NCI-H128 (cell line): ENCODE measurements around the gene MAP2.

Experiments used
- DNase-seq: peaks from one replicate; lab custom pipeline; 2025; ENCODE audit not compliant: unreplicated experiment; lab: John Stamatoyannopoulos, UW

Gene MAP2, protein sequence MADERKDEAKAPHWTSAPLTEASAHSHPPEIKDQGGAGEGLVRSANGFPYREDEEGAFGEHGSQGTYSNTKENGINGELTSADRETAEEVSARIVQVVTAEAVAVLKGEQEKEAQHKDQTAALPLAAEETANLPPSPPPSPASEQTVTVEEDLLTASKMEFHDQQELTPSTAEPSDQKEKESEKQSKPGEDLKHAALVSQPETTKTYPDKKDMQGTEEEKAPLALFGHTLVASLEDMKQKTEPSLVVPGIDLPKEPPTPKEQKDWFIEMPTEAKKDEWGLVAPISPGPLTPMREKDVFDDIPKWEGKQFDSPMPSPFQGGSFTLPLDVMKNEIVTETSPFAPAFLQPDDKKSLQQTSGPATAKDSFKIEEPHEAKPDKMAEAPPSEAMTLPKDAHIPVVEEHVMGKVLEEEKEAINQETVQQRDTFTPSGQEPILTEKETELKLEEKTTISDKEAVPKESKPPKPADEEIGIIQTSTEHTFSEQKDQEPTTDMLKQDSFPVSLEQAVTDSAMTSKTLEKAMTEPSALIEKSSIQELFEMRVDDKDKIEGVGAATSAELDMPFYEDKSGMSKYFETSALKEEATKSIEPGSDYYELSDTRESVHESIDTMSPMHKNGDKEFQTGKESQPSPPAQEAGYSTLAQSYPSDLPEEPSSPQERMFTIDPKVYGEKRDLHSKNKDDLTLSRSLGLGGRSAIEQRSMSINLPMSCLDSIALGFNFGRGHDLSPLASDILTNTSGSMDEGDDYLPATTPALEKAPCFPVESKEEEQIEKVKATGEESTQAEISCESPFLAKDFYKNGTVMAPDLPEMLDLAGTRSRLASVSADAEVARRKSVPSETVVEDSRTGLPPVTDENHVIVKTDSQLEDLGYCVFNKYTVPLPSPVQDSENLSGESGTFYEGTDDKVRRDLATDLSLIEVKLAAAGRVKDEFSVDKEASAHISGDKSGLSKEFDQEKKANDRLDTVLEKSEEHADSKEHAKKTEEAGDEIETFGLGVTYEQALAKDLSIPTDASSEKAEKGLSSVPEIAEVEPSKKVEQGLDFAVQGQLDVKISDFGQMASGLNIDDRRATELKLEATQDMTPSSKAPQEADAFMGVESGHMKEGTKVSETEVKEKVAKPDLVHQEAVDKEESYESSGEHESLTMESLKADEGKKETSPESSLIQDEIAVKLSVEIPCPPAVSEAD (N-terminal part only)

DNA sequence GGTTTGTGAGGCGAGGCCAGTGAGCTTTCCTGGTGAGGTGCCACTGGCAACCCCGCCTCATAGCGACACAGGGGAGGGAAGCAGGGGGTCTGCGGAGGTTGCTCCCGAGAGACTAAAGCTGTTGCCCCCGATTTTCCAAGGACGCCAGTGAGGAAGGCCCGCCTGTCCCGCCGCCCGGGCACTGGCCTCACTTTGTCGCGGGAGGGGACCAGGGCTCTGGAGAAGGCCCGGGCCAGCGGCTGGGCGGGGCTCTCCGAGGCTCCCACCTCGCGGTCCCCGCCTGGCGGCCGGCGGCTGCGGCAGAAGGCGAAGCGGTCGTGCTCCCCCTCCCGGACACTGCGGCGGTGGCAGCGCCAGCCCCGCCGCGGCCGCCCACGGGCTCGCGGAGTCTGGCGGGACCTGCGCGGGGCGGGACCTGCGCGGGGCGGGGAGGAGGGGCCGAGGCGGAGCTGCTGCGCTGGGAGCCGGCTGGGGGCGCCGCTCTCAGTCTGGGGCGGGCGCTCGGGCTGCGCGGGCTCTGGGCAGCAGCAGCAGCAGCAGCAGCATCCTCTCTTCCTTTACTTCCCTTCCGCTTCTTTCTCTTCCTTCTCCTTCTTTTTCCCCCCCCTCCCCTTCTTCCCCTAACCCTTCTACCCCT is at the start of gene MAP2:
Gene MAP2 (plus strand): TSS at position 486 of the 637 bp plus-strand sequence. CDS start 229,124 bp downstream, outside the sequence.
- DNase-seq = peak; percentile 53

DNA sequence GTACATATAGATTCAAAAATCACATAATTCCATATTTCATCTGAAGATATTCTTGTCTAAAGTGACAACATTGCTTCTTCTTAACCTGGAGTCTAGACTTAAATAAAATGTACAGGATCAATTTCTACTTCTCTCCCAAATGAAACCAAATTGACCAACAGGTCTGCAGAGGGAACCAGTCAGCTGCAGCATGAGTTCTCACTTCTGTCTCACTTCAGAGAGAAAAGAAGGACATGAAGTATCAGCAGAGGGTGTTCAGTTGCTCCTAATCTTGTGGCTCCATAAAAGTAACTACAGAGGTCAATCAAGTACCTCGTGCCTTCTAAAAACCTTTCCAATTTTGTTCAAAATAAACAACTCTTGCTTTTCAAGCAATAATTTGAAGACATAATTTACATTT is 47.2 kb upstream of the MAP2 start:
- DNase-seq = no peak

DNA sequence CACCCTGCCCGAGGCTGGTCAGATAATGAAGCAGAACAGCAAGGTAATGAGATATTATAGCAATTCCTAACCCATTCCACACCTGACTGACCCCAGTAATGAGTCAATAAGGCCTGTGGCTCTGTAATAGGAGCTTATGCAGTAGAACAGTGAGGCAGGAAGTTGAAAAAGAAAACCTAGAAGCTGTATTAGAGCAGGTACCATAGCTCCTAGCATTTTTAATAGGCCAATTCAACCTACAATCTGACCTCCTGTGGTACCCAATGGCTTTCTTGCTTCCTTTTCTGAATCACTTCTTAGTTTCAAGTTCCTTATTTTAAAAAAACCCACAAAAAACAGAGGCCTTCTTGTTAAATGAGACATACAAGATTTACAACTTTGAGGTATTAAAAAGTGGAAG is 43.6 kb upstream of the MAP2 start:
- no peak for DNase-seq

DNA sequence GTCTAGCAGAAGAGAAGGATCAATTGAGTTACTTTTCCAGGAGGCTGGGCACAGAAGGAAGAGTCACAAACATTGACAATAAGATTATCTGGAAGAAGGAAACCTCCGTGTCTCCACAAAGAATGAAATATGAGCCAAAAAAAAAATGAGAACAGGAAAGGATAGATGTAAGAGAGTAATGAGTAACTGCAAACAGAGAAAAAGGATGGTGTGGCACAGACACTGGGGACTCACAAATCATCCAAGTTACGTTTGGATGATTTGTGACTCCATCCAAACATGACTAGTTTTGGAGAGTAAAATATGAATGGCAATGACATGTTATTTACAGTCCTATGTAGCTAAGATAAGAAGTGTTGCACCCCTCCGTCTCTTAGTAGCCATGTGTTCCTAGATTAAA is 42.8 kb upstream of the MAP2 start:
- DNase-seq = no peak

DNA sequence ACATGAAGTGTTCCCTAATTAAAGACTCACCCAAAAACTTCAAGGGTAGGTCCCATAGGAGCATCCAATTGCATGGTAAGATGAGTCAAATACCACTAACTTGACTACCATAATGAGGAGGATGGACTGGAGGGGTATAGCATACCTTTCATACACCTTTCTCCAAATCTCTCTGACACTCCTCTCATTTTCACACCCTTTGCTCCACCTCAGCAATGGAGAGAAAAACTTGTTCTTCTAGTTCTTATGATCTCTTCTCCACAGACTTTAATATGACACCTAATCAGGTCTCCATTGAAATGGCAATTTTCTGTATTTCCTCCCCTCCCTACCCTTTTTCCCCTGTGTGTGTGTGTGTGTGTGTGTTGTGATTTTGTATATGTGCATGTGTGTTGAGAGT is 41.1 kb upstream of the MAP2 start:
- no peak for DNase-seq

DNA sequence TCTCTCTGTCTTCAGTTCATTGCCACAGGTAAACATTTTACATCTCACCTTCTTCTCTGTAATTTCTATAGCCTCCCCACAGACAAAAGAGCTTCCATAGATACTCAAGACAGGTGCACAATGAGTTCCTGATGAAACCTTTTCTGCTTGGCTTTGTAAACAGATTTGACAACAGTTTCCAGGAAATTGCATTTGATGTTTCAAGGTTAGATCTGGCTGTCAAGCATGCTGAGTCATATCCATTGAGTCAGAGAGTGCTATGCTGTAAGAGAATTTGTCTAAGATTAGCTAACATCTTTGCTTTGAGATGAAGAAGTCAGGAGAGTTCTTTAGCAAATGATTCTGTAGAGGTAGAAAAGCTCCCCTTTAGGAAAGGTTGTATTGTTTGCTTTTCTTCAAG is 40.6 kb upstream of the MAP2 start:
- DNase-seq = no peak

DNA sequence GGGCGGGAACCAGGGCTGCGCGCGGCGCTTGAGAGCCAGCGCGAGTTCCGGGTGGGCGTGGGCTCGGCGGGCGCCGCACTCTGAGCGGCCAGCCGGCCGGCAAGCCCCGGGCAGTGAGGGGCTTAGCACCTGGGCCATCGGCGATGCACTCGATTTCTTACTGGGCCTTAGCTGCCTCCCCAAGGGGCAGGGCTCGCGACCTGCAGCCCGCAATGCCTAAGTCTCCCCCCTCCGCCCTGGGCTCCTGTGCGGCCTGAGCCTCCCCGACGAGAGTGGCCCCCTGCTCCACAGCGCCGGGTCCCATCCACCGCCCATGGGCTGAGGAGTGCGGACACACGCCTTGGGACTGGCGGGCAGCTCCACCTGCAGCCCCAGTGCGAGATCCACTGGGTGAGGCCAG is 36.5 kb upstream of the MAP2 start:
- DNase-seq = no peak

DNA sequence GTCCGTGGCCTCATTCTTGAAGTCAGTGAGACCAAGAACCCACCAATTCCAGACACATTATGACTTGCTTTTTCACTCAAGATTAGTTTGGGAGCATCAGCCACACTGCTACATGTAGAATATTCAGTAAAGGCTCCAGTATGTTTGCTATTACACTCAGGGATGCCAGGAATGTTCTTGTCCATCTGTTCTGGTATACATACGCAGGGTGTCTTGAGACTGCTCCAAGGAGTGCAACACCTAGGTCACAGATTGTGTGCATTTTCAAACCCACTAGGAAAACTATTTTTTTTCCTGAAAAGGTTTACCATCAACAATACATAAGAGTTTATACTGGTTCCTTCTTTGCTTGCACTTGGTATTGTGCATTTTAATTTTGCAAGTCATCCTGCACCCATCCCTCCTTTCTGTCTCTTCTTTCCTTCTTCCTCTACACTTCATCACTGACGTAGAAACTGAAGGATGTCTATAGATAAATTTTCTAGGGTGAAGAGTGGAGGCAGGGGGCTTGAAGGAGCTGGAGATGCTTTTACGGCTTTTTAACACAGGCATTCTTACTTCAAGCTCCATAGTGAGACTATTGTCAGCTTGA is 35.3 kb upstream of the MAP2 start:
- DNase-seq = no peak

DNA sequence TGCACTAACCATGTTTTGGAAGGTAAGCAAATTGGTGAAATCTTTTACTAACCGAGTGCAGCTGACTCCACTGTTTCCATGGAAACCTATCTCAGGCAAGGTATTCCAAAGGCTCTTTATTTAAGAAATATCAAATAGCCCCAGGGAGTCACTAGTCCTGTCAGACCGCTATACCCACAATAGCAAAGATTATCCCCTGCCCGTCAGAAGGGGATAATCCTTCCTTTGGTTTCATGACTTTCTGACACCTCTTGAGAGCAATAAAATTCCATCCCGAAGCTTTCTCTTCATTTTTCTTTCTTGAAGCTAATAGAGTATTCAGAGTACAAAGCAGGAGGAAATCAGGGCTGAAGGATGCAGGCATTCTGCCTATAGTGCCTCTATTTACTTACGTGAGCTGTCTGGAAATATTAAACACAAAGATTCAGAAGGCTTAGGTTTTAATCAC is 34.7 kb upstream of the MAP2 start:
- no peak for DNase-seq

DNA sequence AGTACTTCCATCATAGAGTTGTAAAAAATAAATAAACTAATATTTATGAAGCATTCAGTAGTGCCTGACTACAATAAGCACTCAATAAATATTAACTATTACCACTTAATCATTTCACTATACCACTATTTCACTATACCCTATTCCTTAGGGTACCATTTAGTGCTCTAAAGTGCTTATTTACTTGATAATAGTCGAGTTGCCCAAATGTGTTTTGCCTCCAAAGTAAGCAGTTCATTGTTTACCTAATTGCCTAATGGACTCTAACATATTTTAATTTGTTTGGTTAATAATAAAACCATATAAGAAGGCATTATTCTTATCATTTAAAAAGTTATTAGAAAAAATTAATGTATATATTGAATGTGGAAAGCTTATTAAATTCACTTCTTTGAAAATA is 33.0 kb upstream of the MAP2 start:
- no peak for DNase-seq

DNA sequence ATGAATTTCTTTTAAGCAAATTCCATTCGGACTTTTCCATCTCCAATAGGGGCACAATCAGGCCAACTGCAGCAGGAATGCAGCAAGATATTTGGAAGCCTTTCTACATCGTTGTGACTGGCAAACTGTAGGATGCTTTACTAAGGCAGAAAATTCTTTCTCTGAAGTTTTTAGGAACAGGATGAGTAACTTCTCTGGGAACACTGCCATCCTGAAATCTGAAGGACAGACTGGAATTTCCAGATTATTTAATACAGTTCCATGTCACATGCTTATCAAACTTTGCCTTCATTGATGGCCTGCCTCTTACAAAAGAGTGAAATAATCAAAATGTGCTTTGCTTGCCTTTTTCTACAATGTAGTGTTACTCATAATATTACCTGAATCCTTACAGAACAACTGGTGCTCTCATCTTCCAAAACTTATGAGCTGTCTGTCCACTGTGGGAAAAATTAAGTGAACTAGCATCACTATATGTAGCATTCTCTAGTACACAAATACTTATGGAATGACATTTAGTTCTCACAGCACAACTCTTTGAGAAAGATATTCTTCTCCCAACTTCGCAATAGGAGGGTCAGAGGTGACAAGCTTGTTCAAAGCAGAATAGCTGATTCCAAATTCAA is 32.0 kb upstream of the MAP2 start:
- DNase-seq = no peak

DNA sequence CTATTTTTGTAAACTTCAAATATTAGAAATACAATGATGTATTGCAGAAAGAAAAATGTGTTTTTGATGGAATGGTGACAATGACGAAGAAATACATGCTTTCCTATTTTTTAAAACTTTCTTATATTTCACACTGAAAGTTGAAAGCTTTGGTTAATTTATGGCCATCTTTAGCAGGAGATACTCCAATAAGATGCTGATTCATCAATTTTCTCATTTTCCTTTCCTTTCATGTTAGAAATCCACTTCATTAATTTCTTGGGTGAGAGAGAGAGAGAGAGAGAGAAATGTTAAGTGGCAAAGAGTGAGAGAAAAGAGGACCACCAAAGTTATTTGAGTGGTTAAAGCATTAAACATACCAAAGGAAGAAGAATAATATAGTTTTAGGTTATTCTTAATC is 28.6 kb upstream of the MAP2 start:
- no peak for DNase-seq

DNA sequence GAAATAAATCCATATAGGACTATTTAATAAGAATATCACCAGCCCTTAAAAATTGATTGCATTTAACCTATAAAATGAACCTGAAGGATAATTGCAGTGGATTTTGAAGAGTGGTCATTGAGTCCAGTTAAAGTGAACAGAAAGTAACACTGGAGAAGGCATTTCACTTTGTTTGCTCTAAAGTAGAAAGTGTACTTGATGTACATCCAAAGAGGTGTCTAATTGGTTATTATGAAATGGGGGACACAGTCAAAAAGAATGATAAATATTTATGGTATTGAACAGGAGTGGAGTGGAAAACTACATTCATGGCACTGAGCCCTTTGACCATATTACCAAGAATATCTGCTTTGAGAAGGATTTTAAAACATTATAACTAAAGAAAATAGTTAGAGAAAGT is 28.2 kb upstream of the MAP2 start:
- DNase-seq = no peak

DNA sequence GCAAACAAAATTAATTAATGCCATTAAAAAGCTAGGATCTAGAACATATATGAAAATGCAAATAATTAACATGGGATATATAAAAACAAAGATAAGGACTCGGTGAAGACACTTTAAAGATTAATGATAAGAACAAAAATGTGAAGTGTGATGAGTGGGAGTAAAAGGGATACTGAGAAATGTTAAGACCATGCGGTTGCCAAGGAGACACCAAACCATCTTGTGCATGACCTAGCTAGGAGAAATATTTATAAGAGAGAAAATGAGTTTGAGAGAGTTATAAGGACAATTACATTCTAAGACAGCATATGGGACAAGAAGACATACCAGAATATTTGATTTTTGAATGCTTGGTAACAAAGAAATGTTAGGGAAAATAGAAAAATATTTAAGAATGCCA is 25.4 kb upstream of the MAP2 start:
- DNase-seq = no peak

DNA sequence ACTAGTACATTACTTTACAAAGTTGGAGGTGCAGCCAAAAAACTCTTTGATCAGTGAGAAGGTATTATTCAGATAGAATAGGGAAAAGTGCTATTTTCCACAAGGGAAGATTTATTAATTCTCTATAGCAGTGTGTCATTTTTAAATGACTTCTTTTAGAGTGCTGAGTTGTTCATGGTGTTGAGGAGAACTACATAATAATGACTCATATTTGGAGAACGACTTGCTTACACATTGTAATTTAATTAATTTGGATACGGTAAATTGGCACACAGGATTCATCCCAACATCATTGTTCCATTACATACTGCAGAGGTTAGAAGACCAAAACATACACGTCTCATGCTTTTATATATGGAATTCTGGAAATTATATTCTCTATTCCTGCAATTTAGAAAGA is 22.1 kb upstream of the MAP2 start:
- DNase-seq = no peak

DNA sequence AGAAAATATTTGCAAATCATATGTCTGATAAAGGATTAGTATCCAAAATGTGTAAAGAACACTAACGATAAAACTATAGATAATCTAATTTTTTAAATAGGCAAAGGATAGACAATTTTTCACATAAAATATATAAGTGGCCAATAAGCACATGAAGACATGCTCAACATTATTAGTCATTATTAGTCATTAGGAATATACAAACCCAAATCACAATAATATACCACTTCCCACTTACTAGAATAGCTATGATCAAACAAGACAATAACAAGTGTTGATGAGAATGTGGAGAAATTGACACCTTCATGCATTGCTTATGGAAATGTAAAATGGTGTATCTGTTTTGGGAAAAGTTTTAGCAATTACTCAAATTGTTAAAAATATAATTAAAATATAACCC is 12.6 kb upstream of the MAP2 start:
- no peak for DNase-seq

DNA sequence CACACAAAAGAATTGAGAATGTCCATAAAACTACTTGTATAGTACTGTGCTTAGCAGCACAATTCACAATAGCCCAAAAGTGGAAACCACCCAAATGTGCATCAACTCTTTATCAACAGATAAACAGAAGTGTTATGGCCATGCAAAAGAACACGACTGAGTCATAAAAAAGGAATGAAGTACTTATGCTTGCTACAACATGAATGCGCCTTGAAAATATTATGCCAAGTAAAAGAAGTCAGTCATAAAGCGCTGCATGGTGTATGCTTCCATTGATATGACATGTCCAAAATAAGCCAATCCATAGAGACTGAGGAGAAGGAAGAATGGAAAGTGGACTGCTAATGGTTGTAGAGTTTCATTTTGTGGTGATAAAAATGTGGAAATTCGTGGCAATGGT is 12.1 kb upstream of the MAP2 start:
- no peak for DNase-seq

DNA sequence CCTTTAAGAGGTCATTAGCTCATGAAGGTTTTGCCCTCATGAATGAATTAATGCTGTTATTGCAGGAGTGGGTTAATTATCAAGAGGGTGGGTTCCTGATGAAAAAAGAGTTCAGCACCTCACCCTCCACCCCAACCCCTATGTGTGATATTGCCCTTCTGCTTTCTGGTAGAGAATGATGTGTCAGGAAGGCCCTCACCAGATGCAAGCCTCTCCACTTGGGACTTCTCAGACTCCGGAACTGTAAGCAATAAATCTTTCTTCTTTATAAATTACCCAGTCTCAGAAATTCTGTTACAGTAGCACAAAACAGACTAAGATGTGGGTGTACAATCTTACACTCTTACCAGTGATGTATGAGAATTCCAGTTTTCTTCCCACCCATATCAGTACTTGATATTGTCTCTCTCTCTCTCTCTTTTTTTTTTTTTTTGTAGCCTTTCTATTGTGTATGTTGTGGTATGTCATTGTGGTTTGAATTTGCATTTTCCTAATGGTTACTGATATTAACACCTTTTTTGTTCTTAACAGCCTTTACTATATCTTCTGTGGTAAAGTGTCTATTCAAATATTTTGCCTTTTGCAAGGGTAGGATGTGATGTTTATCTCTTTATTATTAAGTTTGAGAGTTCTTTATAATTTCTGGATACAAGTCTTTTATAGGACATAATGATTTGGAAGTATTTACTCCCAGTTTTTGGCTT is 10.4 kb upstream of the MAP2 start:
- DNase-seq = no peak

DNA sequence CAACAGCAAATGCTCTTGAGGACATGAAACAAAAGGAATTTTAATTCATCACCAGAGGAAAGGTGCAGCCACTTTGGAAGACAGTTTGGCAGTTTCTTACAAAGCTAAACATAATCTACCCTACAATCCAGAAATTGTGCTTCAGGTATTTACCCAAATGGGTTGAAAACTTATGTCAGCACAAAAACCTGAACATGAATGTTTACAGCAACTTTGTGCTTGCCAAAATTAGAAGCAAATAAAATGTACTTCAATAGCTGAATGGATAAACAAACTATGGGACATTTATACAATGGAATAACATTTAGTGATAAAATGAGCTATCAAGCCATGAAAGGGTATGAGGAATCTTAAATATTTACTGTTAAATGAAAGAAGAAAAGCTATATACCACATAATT is 6.9 kb upstream of the MAP2 start:
- DNase-seq = no peak
